ENCODE results near the gene RINL.

Gene RINL

DNA sequence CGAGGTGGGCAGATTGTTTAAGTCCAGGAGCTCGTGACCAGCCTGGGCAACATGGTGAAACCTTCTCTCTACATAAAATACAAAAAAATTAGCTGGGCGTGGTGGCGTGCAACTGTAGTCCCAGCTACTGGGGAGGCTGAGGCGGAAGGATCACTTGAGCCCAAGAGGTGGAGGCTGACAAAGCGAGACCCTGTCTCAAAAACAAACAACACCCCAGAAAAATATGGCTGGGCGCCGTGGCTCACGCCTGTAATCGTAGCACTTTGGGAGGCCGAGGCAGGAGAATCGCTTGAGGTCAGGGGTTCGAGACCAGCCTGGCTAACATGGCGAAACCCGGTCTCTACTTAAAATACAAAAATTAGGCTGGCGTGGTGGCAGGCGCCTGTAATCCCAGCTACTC is 24.9 kb downstream of the RINL start:
- peak overlapping the region; percentile 79 for H3K4me3 ChIP-seq (ENCODE audit: control insufficient read depth, low read depth, low read length)
- TF ChIP-seq, protein P1, sequence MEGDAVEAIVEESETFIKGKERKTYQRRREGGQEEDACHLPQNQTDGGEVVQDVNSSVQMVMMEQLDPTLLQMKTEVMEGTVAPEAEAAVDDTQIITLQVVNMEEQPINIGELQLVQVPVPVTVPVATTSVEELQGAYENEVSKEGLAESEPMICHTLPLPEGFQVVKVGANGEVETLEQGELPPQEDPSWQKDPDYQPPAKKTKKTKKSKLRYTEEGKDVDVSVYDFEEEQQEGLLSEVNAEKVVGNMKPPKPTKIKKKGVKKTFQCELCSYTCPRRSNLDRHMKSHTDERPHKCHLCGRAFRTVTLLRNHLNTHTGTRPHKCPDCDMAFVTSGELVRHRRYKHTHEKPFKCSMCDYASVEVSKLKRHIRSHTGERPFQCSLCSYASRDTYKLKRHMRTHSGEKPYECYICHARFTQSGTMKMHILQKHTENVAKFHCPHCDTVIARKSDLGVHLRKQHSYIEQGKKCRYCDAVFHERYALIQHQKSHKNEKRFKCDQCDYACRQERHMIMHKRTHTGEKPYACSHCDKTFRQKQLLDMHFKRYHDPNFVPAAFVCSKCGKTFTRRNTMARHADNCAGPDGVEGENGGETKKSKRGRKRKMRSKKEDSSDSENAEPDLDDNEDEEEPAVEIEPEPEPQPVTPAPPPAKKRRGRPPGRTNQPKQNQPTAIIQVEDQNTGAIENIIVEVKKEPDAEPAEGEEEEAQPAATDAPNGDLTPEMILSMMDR (IDR thresholded peaks at IDR 0.05; ENCODE audit: control insufficient read depth, insufficient read depth, low read depth, low read length, missing control alignments): no peak
- no peak for DNase-seq (ENCODE audit: low read depth)

- no peak for DNase-seq (ENCODE audit: low read depth)
- peak overlapping the region; percentile 79 for H3K4me3 ChIP-seq (ENCODE audit: control insufficient read depth, low read depth, low read length)
- TF ChIP-seq, protein P1 (IDR thresholded peaks at IDR 0.05; ENCODE audit: control insufficient read depth, insufficient read depth, low read depth, low read length, missing control alignments): no peak
Measured at GRCh38 chr19:38852231-38853044, 25.6 kb downstream of the RINL start.

DNA sequence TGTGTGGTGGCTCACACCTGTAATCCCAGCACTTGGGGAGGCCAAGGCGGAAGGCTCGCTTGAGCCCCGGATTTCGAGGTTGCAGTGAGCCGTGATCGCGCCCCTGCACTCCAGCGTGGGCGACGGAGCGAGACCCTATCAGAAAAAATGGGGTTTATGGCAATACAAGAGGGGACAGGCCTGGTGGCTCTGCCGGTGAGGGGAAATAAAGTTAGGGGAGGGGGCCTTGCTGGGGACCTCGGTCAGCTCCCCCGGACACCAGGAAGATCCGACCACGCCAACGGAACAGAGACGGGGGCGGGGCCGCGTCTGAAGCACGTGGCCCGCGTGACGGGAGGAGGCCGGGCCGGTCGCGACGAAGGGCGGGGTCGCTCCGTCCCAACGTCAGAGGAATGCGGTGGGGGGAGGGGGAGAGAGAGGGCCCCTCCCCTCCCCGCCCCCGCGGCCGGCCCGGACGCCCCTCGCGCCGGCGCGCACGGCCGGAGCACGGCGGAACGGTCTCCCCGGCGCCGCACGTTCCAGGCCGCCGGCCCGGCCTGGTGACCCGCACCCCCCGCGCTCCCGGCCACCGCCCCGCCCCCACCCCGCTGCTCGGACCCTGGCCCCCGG is 26.3 kb downstream of the RINL start:
- peak; percentile 62 for DNase-seq (ENCODE audit: low read depth)

GRCh38 chr19:38850976-38851621 is 27.0 kb downstream of the RINL start:
- peak overlapping the region; percentile 55 for H3K4me3 ChIP-seq (ENCODE audit: control insufficient read depth, low read depth, low read length)
- TF ChIP-seq, protein P1 (IDR thresholded peaks at IDR 0.05; ENCODE audit: control insufficient read depth, insufficient read depth, low read depth, low read length, missing control alignments): no peak
- no peak for DNase-seq (ENCODE audit: low read depth)

More for the DNA sequence above, 26.3 kb downstream of the RINL start:
- H3K4me3 ChIP-seq (ENCODE audit: control insufficient read depth, low read depth, low read length): peak overlapping the region; percentile 79
- TF ChIP-seq, protein P1 (IDR thresholded peaks at IDR 0.05; ENCODE audit: control insufficient read depth, insufficient read depth, low read depth, low read length, missing control alignments): no peak

GRCh38 chr19:38850436-38850975 is 27.6 kb downstream of the RINL start:
- H3K4me3 ChIP-seq (ENCODE audit: control insufficient read depth, low read depth, low read length): peak overlapping the region; percentile 55
- TF ChIP-seq, protein P1 (IDR thresholded peaks at IDR 0.05; ENCODE audit: control insufficient read depth, insufficient read depth, low read depth, low read length, missing control alignments): no peak
- no peak for DNase-seq (ENCODE audit: low read depth)

GRCh38 chr19:38849860-38850435 is 28.1 kb downstream of the RINL start, which contains the start of gene HNRNPL:
TSS of gene HNRNPL (minus strand) at chr19:38849986. CDS start at chr19:38849966, 20 bp downstream.
- TF ChIP-seq, protein P1 (IDR thresholded peaks at IDR 0.05; ENCODE audit: control insufficient read depth, insufficient read depth, low read depth, low read length, missing control alignments): peak; percentile 62
- peak; percentile 100 for DNase-seq (ENCODE audit: low read depth)
- H3K4me3 ChIP-seq (ENCODE audit: control insufficient read depth, low read depth, low read length): peak within 1 kb of the TSS; percentile 60

Measured in AG09309 (cell line).